Testis (tissue), 3 donors: ENCODE data around the gene SRSF1. TPM values are rescaled to one million over a fixed set of nuclear protein-coding genes. Genes with fewer than 3 reads are reported as not detected.
"Not testable (repeated sequence)": the region's sequence is repeated elsewhere in the genome, so short reads cannot be mapped to it uniquely, and the experiment has no call there.

ENCODE experiments used
- DNase-seq: peaks from one replicate; pipeline ENCODE4 v3.0.0-alpha.2; 2019
- H3K27ac ChIP-seq, 2 donors: fragments of 200-600 bp; sonication (generic); one replicate each; pipeline ENCODE4 v1.5.1; 2019
- H3K27me3 ChIP-seq: fragments of 200-600 bp; sonication (generic); one replicate; pipeline ENCODE4 v1.5.1; 2019
- H3K36me3 ChIP-seq: fragments of 200-600 bp; sonication (generic); one replicate; pipeline ENCODE4 v1.5.1; 2017; ENCODE audit warnings: low read depth; ENCODE audit errors: missing control alignments
- H3K4me1 ChIP-seq: fragments of 200-600 bp; sonication (generic); one replicate; pipeline ENCODE4 v1.5.1; 2019
- H3K4me3 ChIP-seq, 2 donors: fragments of 200-600 bp; sonication (generic); one replicate each; pipeline ENCODE4 v1.5.1; 2017 to 2019
- H3K9me3 ChIP-seq: fragments of 200-600 bp; sonication (generic); one replicate; pipeline ENCODE4 v1.5.1; 2017
- CTCF ChIP-seq, 3 experiments: fragments of 450-650 bp in 2 of 3; fragments of 200-600 bp in 1 of 3; sonication (generic) in 1 of 3; IDR thresholded peaks; one replicate each; pipeline ENCODE4 v1.5.1; 2016 to 2019; ENCODE audit warnings: antibody characterized with exemption in 3 of 3, mild to moderate bottlenecking in 2 of 3, moderate library complexity in 1 of 3
- POLR2A ChIP-seq: fragments of 450-650 bp; IDR thresholded peaks from one replicate; pipeline ENCODE4 v1.6.1; 2017; ENCODE audit warnings: antibody characterized with exemption, mild to moderate bottlenecking, moderate library complexity
- WGBS, 2 donors: methylation state at CpG; one replicate each; pipeline ENCODE4 v1.1.5; 2018; 5-methylcytosine and 5-hydroxymethylcytosine counted together
- intact Hi-C: fragments of 100-400 bp; cut with DNase I; formaldehyde crosslinking; loops from one replicate; pipeline ENCODE4 v1.15.1; 2023; ENCODE audit warnings: low total_unique reads
- polyA plus RNA-seq: library from polyadenylated mRNA; stranded (reverse); fragments of 350-450 nt; fragmentation: Illumina TruSeq; extraction: RNeasy Lipid Tissue Mini Kit (QIAGEN cat#74804); gene quantifications from one replicate; pipeline ENCODE4 v1.2.3, GENCODE V29; 2014; ENCODE audit warnings: low read depth, low replicate concordance; ENCODE audit not compliant: insufficient read depth
- total RNA-seq, 2 donors: library from RNA; depleted of rRNA; stranded (reverse); fragments of >200 nt; gene quantifications; one replicate each; pipeline ENCODE4 v1.2.3, GENCODE V29; 2016

Gene SRSF1
- total and polyA plus RNA-seq, 3 donors from 2014 or later = 128 to 159 (median 150) TPM

DNA sequence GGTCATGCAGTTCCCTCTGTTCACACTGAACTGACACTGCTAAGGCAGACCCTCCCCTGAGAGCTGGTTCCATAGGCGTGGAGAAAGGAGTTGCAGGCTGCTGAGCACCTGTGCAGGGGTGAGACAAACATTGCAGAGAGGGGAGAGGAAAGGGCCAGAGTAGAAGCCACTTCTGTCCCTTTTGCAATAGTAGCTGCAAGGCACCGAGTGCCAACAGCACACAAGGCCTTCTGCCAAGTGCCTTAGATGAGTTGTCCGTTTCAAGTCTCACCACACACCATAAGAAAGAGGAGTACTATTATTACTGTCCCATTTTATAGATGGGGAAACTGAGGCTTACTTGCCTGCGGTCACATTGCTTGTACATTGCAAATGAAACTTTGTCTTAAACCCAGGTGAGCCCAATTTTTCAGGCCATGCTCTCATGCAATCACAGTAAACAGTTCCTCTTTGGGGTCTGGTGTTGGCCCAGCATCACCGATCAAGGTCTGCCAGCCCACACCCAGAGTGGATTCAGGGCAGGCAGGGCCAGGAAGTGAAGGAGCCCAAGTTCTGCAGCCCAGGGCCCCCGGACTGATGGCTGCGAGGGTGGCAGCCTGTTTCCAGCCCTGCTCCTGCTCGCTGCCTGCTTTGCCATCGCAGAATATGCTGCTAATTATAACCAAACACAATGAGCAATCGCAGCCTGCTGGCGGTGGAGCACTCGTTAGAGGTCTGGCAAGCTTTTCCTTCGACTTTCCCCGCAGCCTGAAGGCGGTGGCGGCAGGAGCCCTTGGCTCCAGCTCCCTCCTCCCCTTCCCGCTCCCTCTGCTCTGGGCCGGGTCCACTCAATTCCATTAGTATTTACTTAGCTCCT, 39.4 kb upstream of the SRSF1 start:
- Histone ChIP-seq H3K9me3 (no peaks in the 10 kb centered on the region), H3K4me1 (no peaks in the 10 kb centered on the region), H3K27ac (no peak overlapping the region), H3K27me3 (no peaks in the 10 kb centered on the region), H3K36me3 (no peaks in the 10 kb centered on the region), H3K4me3 (no peak overlapping the region)
- intact Hi-C loops = no loop called here
- no peak for DNase-seq
- 65 to 69% methylated on average over 14 to 18 of the region's 18 CpGs for WGBS, 2 donors
- TF ChIP-seq CTCF (IDR thresholded peaks at IDR 0.05) (no peak), POLR2A (no peak)

- H3K4me1 ChIP-seq, intact Hi-C loops, H3K4me3 ChIP-seq, DNase-seq, H3K27me3 ChIP-seq, H3K27ac ChIP-seq, H3K36me3 ChIP-seq, H3K9me3 ChIP-seq: not testable (repeated sequence)
- 89 to 92% methylated on average over 6 of the region's 6 CpGs for WGBS, 2 donors
These were observed 37.2 kb upstream of the SRSF1 start for GRCh38 chr17:58044256-58044655.

DNA sequence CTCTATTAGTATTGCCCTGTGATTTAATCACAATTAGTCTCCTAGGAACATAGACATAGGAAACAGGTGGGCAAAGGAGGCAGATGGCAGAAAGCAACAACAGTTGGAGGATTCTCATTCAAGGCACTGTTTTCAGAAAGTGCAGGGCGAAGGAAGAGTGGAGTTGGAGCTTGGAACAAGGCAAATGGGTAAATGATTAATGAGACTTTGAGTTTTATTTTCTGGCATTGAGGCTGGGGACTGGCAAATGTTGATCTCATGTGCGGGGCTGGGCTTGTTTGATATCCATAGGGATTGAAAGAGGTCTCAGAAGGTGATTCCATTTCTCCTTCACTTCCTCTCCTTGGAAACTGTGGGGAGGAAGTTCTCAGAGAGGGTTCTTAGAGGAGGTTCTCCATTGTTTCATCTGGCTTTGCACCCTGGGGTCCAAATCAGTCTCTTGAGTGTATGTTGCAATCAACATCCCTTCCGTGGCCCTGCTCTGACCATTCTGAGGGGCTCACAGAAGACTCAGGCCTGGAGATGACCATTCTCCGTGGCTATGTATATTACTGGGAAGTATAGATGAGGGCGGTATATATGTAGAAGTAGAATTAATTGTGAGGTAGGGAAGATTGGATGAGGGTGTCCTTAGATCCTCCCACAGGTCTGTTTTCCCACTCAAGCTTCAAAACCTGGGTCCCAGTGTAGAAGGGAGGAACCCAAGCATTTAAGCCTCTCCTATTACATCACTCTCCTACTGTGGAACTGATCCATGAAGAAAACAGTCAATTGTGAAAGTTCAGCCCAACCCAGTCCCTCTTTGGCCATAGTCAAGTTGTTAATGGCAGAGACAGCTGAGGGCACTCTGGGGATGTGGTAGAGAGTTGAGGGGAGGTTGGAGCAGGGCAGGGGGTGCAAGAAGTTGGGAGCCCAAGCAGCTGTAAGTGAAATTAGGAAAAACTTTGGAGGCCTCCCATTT, 36.5 kb upstream of the SRSF1 start:
- intact Hi-C loops = no loop called here
- Histone ChIP-seq H3K9me3 (no peaks in the 10 kb centered on the region), H3K27me3 (no peaks in the 10 kb centered on the region), H3K36me3 (no peaks in the 10 kb centered on the region), H3K27ac (no peak overlapping the region), H3K4me3 (no peak overlapping the region), H3K4me1 (no peaks in the 10 kb centered on the region)
- TF ChIP-seq POLR2A = no peak
- TF ChIP-seq CTCF (IDR thresholded peaks at IDR 0.05) = no peak
- no peak for DNase-seq
- 90 to 94% methylated on average over 5 of the region's 5 CpGs for WGBS, 2 donors

DNA sequence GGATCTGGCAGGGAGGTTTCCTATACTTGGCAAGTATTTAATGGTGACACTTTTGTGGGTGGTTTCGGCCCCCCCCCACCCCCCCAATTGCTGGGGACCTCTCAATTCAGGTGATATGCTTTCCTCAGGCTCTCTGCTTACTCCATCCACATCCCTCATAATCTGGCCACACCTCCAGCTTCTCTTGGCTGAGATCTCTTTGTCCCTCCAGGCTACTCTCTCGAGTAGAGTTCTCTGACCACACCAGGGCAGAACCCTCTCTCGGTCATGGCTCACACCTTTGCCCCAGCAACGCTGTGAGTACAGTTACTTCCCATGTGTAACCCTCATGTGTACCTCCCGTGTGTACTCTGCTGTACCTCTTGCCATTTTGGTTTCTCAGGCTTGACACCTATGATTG, 34.1 kb upstream of the SRSF1 start:
- intact Hi-C loops = no loop called here
- Histone ChIP-seq H3K27ac (no peak overlapping the region), H3K4me1 (no peaks in the 10 kb centered on the region), H3K27me3 (no peaks in the 10 kb centered on the region), H3K9me3 (no peaks in the 10 kb centered on the region), H3K4me3 (no peak overlapping the region), H3K36me3 (no peaks in the 10 kb centered on the region)
- TF ChIP-seq POLR2A = no peak
- no peak for TF ChIP-seq CTCF (IDR thresholded peaks at IDR 0.05)
- WGBS, 2 donors = 63 to 66% methylated on average over 5 of the region's 5 CpGs
- DNase-seq = no peak

DNA sequence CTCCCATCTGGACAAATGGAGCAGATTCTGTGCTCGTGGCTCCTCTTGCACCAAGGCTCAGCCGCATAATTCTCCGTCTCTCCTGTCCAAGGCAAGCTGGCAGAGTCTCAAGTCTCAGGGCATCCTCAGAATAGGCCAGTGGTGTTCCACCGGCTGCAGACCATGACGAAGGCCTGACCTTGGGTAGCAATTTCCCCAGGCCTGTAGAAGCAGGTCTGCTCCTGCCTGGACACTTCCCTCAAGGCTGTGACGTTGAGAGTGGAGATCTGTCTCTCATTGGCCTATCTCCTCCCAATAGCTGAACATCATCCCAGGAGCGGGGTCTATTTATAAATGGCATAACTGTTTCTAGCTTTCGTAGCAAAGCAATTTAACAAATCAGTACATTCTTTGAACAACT, 33.3 kb upstream of the SRSF1 start:
- 67 to 72% methylated on average over 8 of the region's 8 CpGs for whole genome bisulfite sequencing, 2 donors
- no peak overlapping the region for H3K27ac ChIP-seq
- H3K4me1 ChIP-seq = no peaks in the 10 kb centered on the region
- H3K4me3 ChIP-seq = no peak overlapping the region
- H3K36me3 ChIP-seq = no peaks in the 10 kb centered on the region
- intact Hi-C loops = no loop called here
- DNase-seq = no peak
- no peak for TF ChIP-seq POLR2A
- no peak for TF ChIP-seq CTCF (IDR thresholded peaks at IDR 0.05)
- no peaks in the 10 kb centered on the region for H3K9me3 ChIP-seq
- no peaks in the 10 kb centered on the region for H3K27me3 ChIP-seq
